ENCODE data around the gene GOLGA8S. TPM values are rescaled to one million over a fixed set of nuclear protein-coding genes. Genes with fewer than 3 reads are reported as not detected.

The GOLGA8S gene
- total RNA-seq, 1 donor from 2014 or later: 0.33 TPM

Other genes starting within 250 kb of the GOLGA8S start
- gene GOLGA6L1, start 217.9 kb upstream of the GOLGA8S start, total RNA-seq: not detected
- gene GOLGA6L26, start 20.6 kb upstream of the GOLGA8S start, total RNA-seq: not detected
- not detected for gene GOLGA6L2, start 92.5 kb downstream of the GOLGA8S start, total RNA-seq
- 0.63 TPM for gene MKRN3, start 210.9 kb downstream of the GOLGA8S start, total RNA-seq